ENCODE data around the gene CLEC3B.
"Not testable (repeated sequence)": the region's sequence is repeated elsewhere in the genome, so short reads cannot be mapped to it uniquely, and the experiment has no call there.

CLEC3B gene

DNA sequence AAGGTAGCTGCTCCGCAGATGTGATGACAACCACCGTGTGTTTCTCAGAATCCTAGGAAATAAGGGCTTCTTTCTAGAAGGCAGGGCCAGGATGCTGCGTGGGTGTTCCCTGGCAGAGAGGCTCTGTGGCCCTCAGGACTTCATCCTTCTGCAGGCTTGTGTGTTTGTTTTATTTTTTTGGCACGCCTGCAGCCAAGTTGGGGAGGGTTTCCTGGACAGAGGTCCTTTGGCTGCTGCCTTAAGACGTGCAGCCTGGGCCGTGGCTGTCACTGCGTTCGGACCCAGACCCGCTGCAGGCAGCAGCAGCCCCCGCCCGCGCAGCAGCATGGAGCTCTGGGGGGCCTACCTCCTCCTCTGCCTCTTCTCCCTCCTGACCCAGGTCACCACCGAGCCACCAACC lies at the start of gene CLEC3B:
Gene CLEC3B, plus strand, starts transcription at position 266 of the 400 bp plus-strand sequence. Its CDS starts 60 bp downstream, at position 326.
- DNase-seq (ENCODE audit: low spot score): peak; percentile 91

DNA sequence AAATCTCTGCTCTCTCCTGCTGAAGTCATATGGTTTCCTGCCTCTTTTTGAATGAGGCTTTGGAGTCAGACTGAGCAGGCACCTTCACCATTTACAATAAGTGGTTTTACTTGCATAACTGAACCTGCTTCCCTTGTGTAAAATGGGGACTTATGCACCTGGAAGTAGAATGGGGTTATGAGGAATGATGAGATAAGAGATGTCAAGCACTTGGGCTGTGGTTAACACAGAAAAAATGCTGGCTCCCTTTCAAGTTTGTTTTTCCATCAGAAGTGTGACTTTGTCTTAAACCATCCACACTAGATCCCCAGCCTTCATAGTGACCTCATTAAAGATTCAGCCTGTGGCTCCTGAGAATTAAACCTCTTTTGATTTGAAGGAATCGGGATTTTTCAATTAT lies 44.9 kb upstream of the CLEC3B start:
- DNase-seq (ENCODE audit: low spot score): no peak

- no peak for DNase-seq (ENCODE audit: low spot score)
These were observed 44.4 kb upstream of the CLEC3B start for GRCh38 chr3:44981751-44982150.

- DNase-seq (ENCODE audit: low spot score): no peak
These were observed 43.3 kb upstream of the CLEC3B start for GRCh38 chr3:44982817-44983216.

DNA sequence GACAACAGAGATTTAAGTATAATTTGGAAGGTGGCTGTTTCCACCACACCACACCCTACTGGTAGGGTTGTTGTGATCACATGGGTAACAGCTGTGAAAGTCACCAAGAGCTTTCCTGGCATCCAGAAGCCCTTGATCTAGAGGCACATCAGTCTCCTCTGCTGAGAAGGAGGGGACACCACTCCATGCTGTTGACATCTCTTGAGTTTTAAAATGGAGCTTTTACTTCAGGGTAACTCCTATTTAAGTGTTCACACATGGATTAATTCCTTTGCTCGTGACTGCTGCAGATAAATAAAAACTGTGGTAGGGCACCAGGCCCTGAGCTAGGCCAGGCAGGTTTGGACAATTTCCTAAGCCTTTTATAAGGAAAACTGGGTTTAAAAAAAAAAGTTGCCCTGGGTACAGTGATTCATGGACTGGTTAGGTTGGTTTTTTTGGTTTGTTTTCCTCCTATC lies 42.6 kb upstream of the CLEC3B start:
- no peak for DNase-seq (ENCODE audit: low spot score)

DNA sequence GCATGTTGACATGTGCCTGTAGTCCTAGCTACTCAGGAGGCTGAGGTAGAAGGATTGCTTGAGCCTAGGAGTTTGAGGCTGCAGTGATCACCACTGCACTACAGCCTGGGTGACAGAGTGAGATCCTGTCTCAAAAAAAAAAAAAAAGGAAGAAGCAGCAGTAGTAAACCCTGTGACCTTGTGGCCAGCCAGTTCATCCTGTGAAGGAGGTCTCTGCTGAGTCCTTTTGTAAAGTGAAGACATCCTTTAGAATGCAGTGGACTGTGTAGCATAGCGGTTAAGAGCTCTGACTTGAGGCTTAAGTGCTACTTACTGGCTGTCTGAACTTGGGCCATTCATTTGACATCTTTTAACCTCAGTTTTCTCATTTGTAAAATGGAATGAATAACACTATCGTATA lies 41.8 kb upstream of the CLEC3B start:
- DNase-seq (ENCODE audit: low spot score): no peak

- DNase-seq (ENCODE audit: low spot score): not testable (repeated sequence)
These were observed 39.8 kb upstream of the CLEC3B start for GRCh38 chr3:44986330-44986729.

DNA sequence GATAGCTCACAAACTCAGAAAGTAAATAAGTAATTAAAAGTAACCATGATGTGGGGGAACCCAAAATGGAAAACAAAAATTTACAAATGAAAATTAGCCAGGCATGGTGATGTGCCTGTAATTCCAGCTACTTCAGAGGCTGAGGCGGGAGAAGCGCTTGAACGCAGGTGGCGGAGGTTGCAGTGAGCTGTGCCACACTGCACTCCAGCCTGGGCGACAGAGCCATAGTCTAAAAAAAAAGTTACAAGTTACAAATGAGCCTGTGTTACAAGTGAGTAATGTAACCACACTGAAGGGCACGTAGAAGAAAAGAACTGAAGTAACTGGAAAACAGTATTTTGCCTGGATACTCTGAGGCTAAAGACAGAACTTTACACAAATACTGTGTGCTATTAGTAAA lies 38.8 kb upstream of the CLEC3B start:
- DNase-seq (ENCODE audit: low spot score): no peak

DNA sequence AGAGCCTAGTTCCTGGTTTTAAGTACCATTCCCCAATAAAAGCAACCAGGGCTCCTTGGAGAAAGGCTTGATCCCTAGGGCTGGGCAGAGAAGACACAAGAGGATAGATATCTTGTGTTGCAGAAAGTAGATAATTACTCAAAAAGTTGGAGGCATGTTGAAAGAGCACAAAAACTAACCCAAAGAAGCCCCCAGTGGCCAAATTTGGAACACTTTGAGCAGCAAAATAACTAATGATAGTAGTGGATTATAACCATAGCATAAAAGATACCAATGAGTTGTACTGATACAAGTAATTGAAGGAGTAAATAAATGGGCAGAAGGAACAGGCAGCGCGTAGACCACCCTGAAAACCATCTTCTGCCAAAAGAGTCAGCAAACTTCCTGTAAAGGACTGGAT lies 38.0 kb upstream of the CLEC3B start:
- no peak for DNase-seq (ENCODE audit: low spot score)

GRCh38 chr3:44989141-44989540 lies 37.0 kb upstream of the CLEC3B start:
- no peak for DNase-seq (ENCODE audit: low spot score)

GRCh38 chr3:44989636-44990373 lies 36.3 kb upstream of the CLEC3B start:
- no peak for DNase-seq (ENCODE audit: low spot score)

- no peak for DNase-seq (ENCODE audit: low spot score)
These were observed 34.8 kb upstream of the CLEC3B start for GRCh38 chr3:44991326-44991725.

DNA sequence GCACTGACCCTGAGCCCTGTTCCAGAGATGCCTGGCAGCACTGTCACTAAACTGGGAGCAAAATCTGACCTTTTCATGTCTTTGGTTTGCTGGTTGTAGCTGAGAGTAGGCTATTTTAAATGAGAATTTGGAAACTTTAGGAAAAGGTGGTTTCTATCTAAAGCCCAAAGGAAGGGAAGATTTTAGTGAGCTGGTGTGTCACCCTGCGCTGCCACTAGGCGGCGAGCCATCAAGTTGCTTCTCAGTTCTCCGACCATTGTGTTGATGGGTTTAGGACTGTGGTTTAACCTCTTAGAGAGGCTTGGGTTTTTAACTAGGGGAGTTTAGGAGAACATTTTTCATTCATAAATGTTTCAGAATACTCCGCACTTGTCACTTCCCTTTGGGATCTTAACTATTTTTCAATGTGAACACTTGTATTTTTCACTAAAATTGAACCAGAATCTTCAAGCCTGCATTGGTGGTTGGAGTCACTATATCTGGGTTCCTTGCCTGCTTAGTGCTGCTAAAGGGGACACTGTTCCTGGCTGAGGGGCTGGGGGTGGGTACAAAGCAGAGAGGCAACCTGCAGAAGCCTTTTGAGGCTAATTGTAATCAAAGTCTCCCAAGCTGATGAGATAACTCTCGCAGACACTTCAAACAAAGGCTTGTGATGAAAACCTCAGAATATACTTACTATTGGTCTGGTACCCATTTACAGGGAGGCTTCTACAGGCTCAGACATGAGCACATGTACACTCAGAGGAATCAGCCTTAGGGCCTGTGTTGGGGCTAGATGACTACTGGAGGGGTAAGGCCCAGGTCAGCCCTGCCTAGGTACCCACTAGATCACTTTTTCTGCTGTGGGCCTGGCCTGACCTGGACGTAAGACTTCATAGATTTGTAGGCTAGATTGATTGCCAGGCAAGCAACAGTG lies 33.3 kb upstream of the CLEC3B start:
- DNase-seq (ENCODE audit: low spot score): peak; percentile 67

DNA sequence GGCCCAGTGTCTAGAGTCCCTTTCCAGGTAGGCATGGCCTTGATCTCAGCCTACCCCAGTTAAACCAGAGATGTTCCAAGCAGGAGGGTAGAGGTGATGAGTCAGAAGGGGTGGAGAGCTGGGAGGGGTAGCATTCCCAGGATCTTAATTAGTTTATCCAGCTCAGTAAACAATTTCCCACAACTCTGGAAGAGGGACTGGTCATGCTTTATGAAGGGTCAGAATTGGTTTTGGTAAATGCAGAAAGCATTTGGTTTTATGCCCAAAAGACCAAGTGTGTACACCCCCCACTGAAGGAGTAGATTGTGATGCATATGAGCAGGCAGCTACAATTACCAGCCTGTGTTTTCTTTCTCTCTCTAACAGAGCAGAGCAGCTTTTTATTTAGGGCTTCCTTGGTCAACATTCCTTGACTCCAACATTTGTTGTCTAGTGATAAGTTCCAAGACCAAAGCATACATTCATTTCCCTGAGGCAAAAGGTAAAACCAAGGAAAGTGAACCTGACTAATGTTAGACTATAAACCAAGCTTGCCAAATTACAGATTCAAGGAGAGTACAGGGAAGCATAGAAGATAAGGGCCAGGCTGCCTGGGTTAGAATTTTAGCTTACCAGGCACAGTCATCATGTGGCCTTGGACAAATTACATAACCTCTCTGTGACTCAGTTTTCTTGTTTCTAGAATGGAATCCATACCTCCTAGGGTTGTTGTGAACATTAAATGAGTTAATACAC lies 32.5 kb upstream of the CLEC3B start:
- DNase-seq (ENCODE audit: low spot score): no peak

- DNase-seq (ENCODE audit: low spot score): no peak
These were observed 30.8 kb upstream of the CLEC3B start for GRCh38 chr3:44995142-44995770.

DNA sequence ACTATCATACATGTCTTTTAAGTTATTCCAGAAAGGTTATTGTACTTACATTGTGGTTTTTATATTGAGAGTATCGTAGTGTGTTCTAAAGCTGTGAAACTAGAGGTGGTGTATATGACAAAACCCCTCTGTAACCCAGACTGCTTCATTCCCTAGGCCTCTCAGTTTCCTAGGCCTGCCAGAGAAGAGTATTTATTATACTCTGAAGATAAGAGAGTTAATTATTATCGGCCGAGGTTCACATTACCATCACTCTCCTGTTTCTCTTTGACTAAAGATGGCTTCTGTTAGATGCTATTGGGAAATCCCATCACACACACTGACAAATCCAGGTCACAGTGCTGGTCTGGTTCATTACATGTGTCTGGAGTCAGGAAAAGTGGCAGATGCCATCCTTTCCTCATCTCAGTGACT lies 29.5 kb upstream of the CLEC3B start:
- DNase-seq (ENCODE audit: low spot score): no peak

- DNase-seq (ENCODE audit: low spot score): no peak
These were observed 26.3 kb upstream of the CLEC3B start for GRCh38 chr3:44999782-45000181.

DNA sequence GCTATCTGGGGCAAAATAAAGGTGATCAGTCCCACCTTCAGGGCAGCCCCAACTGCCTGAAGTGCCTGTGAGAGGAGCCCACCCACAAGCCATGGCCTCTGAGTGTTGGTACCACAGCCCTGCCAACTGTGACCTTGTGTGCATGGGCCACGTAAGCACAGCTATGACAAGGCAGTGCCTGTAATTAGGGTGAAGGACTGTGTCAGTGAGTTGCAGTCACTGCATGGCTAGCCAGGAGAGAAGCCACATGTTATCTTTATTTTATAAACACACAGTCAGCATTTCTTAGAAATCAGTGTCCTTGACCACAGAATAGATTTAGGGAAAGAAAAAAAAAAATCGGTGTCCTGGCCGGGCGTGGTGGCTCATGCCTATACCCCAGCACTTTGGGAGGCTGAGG lies 25.3 kb upstream of the CLEC3B start:
- DNase-seq (ENCODE audit: low spot score): no peak

DNA sequence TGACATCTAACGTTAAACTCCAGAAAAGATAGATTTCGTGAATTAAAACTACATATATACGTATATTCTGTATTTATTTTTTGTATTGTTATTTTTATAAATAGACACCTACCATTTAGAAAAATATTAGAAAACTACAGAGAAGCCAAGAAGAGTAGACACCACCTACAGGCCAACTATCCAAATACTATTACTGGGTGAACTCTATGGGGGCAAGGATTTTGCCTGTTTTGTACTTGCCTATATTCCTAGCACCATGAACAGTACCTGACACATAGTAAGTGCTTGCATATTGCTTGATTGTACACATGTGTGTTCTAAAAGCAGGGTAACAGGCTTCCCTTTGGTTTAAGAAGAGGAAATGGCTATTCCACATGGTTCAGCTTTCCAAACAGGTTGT lies 24.4 kb upstream of the CLEC3B start:
- no peak for DNase-seq (ENCODE audit: low spot score)

GRCh38 chr3:45002139-45002660 lies 23.9 kb upstream of the CLEC3B start:
- DNase-seq (ENCODE audit: low spot score): no peak

DNA sequence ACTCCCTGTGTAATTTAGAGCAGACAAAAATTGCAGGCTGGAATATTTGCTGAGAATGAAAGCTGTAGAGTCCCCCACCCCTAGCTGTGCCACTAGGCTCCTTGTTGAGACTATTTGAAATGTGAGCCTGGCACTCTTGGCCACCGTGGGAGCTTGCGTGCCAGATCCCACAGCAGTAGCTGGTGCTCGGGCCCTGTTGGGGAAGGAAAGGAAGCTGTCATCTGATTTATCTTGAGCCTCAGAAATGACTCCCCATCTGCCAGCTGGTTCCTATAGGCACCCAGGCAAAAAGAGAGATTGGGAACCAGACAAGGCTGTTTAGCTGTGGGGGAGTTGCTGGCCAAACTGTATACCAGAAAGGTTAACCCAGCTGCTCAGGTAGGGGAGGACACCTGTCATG lies 23.4 kb upstream of the CLEC3B start:
- DNase-seq (ENCODE audit: low spot score): no peak

DNA sequence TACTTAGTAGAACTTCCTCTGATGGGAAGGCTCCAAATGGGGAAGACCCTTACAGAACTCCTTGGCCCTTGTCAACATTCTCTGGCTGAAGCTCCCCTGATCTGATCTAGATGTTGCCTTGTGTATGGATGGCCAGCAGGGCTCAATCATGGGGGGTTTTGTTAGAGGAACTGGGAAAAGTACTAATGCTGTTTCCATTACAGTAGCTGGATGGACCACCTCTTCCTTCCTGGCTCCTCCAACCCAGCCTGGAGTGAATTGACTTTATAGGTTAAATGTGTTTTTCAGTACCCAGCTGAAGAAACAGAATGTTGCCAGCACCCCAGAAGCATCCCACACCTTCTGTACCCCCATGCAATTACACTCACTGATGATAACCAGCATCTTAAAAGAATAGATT lies 22.7 kb upstream of the CLEC3B start:
- no peak for DNase-seq (ENCODE audit: low spot score)
